HEK293T (cell line): ENCODE measurements around the gene MYO1A.

ENCODE experiments used
- CTCF ChIA-PET: fragments of 350-600 bp; formaldehyde crosslinking; extraction: SDS; loops from one replicate; lab custom pipeline; 2021; ENCODE audit warnings: antibody characterized with exemption, inconsistent platforms; lab: Yijun Ruan, JAX
- POLR2A ChIA-PET: fragments of 350-600 bp; formaldehyde crosslinking; extraction: SDS; loops from one replicate; lab custom pipeline; 2020; ENCODE audit warnings: antibody characterized with exemption, inconsistent platforms; lab: Yijun Ruan, JAX
- DNase-seq: peaks from one replicate; pipeline ENCODE4 v3.0.0; 2012; ENCODE audit warnings: mixed read lengths; ENCODE audit errors: extremely low spot score
- ARNT ChIP-seq: fragments of 450-650 bp; IDR thresholded peaks from 2 replicates; pipeline ENCODE4 v1.6.1; 2017; ENCODE audit warnings: mild to moderate bottlenecking
- BHLHE40 ChIP-seq: fragments of 450-650 bp; IDR thresholded peaks from 2 replicates; pipeline ENCODE4 v1.6.1; 2016; ENCODE audit warnings: mild to moderate bottlenecking, moderate library complexity, borderline replicate concordance
- CTBP1 ChIP-seq: fragments of 450-650 bp; IDR thresholded peaks from 2 replicates; pipeline ENCODE4 v1.6.1; 2016; ENCODE audit warnings: borderline replicate concordance
- ELF4 ChIP-seq: fragments of 450-650 bp; IDR thresholded peaks from 2 replicates; pipeline ENCODE4 v1.6.1; 2017; ENCODE audit warnings: antibody characterized with exemption
- FOXA1 ChIP-seq: fragments of 450-650 bp; IDR thresholded peaks from 2 replicates; pipeline ENCODE4 v1.6.1; 2016; ENCODE audit warnings: mild to moderate bottlenecking
- FOXK2 ChIP-seq: fragments of 450-650 bp; IDR thresholded peaks from 2 replicates; pipeline ENCODE4 v1.6.1; 2016; ENCODE audit warnings: mild to moderate bottlenecking
- FOXM1 ChIP-seq: fragments of 450-650 bp; IDR thresholded peaks from 2 replicates; pipeline ENCODE4 v1.6.1; 2017; ENCODE audit warnings: mild to moderate bottlenecking, borderline replicate concordance
- HDGF ChIP-seq: fragments of 450-650 bp; IDR thresholded peaks from 2 replicates; pipeline ENCODE4 v1.6.1; 2017; ENCODE audit warnings: antibody characterized with exemption, borderline replicate concordance
- L3MBTL2 ChIP-seq: fragments of 450-650 bp; conservative IDR thresholded peaks from 2 replicates; pipeline ENCODE4 v1.6.1; 2016; ENCODE audit warnings: mild to moderate bottlenecking
- LEF1 ChIP-seq: fragments of 450-650 bp; IDR thresholded peaks from 2 replicates; pipeline ENCODE4 v1.6.1; 2017; ENCODE audit warnings: mild to moderate bottlenecking, borderline replicate concordance
- NFRKB ChIP-seq: fragments of 450-650 bp; IDR thresholded peaks from 2 replicates; pipeline ENCODE4 v1.6.1; 2016; ENCODE audit warnings: mild to moderate bottlenecking, moderate library complexity
- PKNOX1 ChIP-seq: fragments of 450-650 bp; IDR thresholded peaks from 2 replicates; pipeline ENCODE4 v1.6.1; 2016
- SP1 ChIP-seq: fragments of 450-650 bp; IDR thresholded peaks from 2 replicates; pipeline ENCODE4 v1.6.1; 2017
- SUZ12 ChIP-seq: fragments of 450-650 bp; IDR thresholded peaks from 2 replicates; pipeline ENCODE4 v1.6.1; 2016; ENCODE audit warnings: mild to moderate bottlenecking
- TARDBP ChIP-seq: fragments of 450-650 bp; IDR thresholded peaks from 2 replicates; pipeline ENCODE4 v1.6.1; 2016
- ZNF384 ChIP-seq: fragments of 450-650 bp; IDR thresholded peaks from 2 replicates; pipeline ENCODE4 v1.6.1; 2016

Gene MYO1A

DNA sequence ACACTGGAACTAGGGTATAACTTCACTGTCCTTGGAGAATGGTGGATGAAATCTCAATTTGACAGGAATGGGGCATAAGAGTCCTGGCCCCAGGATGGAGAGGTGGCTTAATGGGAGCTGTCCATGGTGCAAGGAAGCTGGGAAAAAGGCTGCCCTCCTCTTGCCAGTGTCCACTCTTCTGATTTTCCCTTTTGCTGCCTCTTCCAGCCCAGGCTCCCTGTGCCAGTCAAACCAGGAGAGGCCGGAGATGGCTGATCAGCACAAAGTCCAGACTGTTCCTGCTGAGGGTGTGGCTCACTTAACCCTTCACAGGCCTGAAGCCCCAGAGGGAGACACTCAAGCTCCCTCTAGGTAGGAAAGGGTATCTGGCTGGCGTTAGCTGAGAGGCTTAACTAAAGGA is at the start of gene MYO1A:
Gene MYO1A (minus strand): TSS at position 240 of the 400 bp plus-strand sequence. CDS start 1,806 bp downstream, outside the sequence.
- DNase-seq = no peak
- ChIA-PET POLR2A (interaction anchor here (1.6 kb wide), 1 partner anchor 12 kb away, joined by 3 read pairs; no protein-coding TSS in a partner anchor), CTCF (no interaction called here)
- TF ChIP-seq FOXM1 (no peak), TARDBP (no peak), PKNOX1 (no peak), SP1 (no peak)

GRCh38 chr12:57099047-57099714 is 49.3 kb upstream of the MYO1A start:
- no peak for DNase-seq
- TF ChIP-seq SP1 (no peak), LEF1 (no peak), NFRKB (no peak), TARDBP (no peak), FOXK2 (no peak), ARNT (no peak), HDGF (no peak), ELF4 (no peak), L3MBTL2 (no peak), SUZ12 (no peak), CTBP1 (no peak), FOXM1 (no peak), BHLHE40 (no peak)
- CTCF ChIA-PET = interaction anchor here (3.3 kb wide), 1 partner anchor 12 kb away, joined by 11 read pairs; the partner anchor contains the start of gene STAT6
- POLR2A ChIA-PET = interaction anchor here (3.6 kb wide), 1 partner anchor 12 kb away, joined by 25 read pairs; the partner anchor contains the start of gene STAT6

DNA sequence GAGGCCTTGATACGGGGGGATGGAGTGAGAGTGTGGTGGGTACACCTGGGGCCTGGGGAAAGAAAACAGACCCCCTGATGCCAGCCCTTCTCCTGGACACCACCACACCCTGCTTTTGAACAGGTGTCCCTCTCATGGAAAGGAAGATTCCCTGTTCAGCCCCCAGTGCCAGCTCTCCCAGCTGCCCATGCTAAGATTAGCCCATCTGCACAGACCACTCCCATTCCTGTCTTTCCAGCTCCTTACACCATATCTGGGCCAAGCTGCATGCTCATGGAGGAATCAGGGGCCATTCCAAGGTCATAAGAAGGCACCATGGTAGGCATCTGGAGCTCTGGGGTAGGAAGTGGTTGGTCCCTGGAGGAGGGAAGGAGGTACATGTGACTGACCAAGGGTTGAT is 48.6 kb upstream of the MYO1A start:
- DNase-seq = no peak
- ChIA-PET POLR2A (interaction anchor here (3.6 kb wide), 1 partner anchor 13 kb away, joined by 25 read pairs; the partner anchor contains the start of gene STAT6), CTCF (interaction anchor here (0.9 to 3.3 kb wide), 2 partner anchors 11 to 13 kb away, joined by 5 to 11 read pairs; partner anchors contain the start of gene STAT6)
- no peak for TF ChIP-seq ZNF384
- no peak for TF ChIP-seq FOXA1
- TF ChIP-seq LEF1 = no peak
- no peak for TF ChIP-seq SP1
- TF ChIP-seq HDGF = no peak
- TF ChIP-seq CTBP1 = no peak
- no peak for TF ChIP-seq L3MBTL2
- no peak for TF ChIP-seq SUZ12
- TF ChIP-seq NFRKB = no peak
- no peak for TF ChIP-seq PKNOX1
- TF ChIP-seq FOXM1 = no peak
- no peak for TF ChIP-seq TARDBP

DNA sequence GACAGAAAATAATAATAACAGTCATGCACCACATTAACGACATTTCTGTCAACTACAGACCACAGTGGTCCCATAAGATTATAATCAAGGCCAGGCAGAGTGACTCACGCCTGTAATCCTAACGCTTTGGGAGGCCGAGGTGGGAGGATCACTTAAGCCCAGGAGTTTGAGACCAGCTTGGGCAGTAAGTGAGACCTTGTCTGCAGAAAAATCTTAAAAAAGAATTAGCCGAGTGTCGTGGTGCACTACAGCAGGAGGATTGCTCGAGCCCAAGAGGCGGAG is 47.6 kb upstream of the MYO1A start:
- CTCF ChIA-PET = interaction anchor here (0.8 to 3.3 kb wide), 3 partner anchors 14 to 28 kb away, joined by 3 to 11 read pairs (median 5); partner anchors contain the start of gene STAT6
- DNase-seq = no peak
- TF ChIP-seq SP1 (no peak), ELF4 (no peak), FOXK2 (no peak), L3MBTL2 (no peak), HDGF (no peak), TARDBP (no peak), LEF1 (no peak), FOXA1 (no peak), ARNT (no peak), SUZ12 (no peak), CTBP1 (no peak), NFRKB (no peak), FOXM1 (no peak)
- POLR2A ChIA-PET = interaction anchor here (3.6 kb wide), 1 partner anchor 14 kb away, joined by 25 read pairs; the partner anchor contains the start of gene STAT6

DNA sequence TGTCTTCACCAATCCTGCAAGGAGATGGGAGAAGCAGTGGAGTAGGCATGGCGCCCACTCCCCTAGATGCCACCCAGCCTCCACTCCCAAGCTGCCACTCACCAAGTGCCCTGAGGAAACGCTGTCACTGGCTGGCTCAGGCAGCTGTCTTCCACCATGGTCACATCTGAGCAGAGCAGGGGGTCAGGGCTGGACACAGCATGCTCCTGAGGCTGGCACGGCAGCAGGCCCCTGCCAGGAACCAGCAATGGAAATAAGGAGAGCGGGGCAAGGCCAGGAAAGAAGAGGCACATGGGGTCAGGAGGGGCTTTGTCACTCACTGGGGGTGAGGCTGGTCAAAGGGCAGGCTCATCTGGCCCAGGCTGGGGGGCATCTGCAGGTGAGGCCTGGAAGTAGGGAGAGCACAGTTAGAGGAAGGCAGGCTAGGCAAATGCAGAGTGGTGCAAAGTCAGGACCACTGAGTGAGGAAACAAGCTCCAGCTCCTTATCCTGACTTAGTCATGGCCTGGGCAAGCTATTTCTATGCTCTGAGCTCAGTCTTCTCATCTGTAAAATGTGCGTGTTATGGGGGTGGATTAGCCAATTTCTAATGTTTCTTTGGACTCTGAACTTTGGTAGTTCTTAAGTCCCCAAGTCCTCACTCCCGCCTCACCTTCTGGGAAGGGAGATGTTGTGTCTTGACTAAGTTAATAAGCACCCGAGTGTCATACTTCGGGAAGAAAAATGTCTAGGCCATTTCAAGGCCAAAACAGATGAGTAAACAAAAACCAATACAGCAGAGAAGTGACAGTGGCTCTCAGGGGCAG is 47.0 kb upstream of the MYO1A start:
- CTCF ChIA-PET = interaction anchor here (0.8 to 1.8 kb wide), 2 partner anchors 16 to 28 kb away, joined by 3 to 5 read pairs; no protein-coding TSS in a partner anchor

More for the DNA sequence above, 47.0 kb upstream of the MYO1A start:
- TF ChIP-seq ELF4 (no peak), TARDBP (no peak), BHLHE40 (no peak), NFRKB (no peak), FOXM1 (no peak), PKNOX1 (no peak), FOXA1 (no peak), FOXK2 (no peak), SUZ12 (no peak), CTBP1 (no peak), LEF1 (no peak), ARNT (no peak), SP1 (no peak), L3MBTL2 (no peak), HDGF (no peak), ZNF384 (no peak)
- DNase-seq = no peak
- POLR2A ChIA-PET = interaction anchor here (2.3 to 3.6 kb wide), 2 partner anchors 15 kb away, joined by 14 to 25 read pairs; partner anchors contain the start of gene STAT6
